DMS153 treated with DMSO at 0.1 percent for 48 hours (cell line): Measurements from ENCODE around the gene MDM1.
A peak's percentile ranks its signal among the peaks of the same experiment; 100 is the strongest.

Source experiments
- DNase-seq: peaks from one replicate; lab custom pipeline; 2025; ENCODE audit not compliant: unreplicated experiment; lab: John Stamatoyannopoulos, UW

MDM1 gene

DNA sequence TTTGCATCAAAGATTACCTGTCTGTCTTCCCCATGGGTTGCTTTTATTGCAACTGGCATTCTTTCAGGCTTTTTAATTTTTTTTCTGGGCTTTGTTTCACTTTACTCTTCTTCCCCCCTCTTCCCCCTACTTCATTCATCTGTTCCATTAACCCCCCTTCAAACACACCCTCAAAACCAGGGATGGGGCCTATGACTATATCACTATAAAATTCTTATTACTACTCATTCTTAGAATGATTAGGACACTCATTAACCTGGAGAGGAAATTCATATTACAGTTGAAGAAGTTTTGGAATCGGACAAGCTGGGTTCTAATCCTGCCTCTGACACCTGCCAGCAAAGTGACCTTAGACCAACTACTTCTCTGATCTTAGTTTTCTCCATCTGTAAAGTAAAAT is 24.8 kb upstream of the MDM1 start:
- no peak for DNase-seq

GRCh38 chr12:68356060-68356695 is 24.0 kb upstream of the MDM1 start:
- no peak for DNase-seq

DNA sequence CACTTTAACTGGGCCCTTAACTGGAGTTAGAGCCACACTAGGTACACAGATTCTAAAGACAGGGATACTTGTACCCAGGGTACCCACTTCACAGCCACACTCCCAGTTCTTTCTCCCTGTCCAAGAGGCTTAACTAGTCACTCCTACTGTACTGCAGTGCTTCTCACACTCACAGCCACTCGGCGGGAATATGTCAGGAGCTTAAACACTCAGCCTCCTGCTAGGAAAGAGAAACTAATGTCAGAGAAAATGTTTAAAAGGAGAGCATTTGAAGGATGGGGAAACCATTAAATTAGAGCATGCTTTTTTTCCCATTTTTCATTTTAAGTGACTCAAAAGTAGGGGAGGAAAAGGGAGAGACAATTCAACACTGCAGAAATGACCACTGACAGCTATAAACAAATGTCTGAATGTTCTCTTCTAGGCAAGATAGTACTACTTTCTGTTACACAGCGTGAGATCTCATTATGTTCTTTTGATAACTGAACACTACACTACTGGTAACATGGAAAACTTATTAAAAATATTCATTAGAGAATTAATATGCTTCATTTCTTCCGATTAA is 22.9 kb upstream of the MDM1 start:
- DNase-seq: no peak

DNA sequence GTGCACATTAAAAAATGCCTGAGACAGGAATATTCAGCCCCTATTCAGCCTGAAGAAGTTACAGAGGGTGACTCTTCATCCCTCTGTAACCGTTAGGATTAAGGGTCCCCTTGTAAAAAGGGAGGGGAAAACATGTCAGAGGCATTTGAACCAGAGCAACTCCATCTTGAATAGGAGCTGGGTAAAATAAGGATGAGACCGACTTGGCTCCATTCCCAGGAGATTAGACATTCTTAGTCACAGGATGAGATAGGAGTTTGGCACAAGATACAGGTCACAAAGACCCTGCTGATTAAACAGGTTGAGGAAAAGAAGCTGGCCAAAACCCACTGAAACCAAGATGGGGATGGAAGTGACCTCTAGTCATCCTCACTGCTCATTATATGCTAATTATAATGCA is 19.9 kb upstream of the MDM1 start:
- DNase-seq: no peak

- DNase-seq: no peak
Observed at GRCh38 chr12:68350753-68351152, 18.6 kb upstream of the MDM1 start.

GRCh38 chr12:68349921-68350606 is 17.9 kb upstream of the MDM1 start:
- peak; percentile 66 for DNase-seq

GRCh38 chr12:68349220-68349621 is 17.1 kb upstream of the MDM1 start:
- peak; percentile 23 for DNase-seq

DNA sequence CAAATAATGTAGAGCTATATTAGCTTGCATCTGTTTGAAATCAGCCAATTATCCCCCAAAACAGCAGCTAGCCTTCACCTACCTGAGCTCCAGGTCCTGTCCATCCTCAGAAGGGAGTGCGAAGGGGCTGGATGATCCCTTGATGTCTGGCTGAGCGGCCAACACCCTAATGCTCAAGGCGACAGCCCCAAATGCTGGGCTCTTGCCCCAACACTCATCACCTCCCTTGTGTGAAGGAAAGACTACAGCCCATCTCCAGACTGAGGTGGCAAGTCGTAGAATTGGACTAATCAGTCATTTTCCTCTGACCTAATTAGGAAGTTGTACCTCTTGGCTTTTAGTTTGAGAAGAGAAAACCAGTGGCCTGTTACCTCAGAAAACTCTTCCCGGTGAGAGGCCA is 16.3 kb upstream of the MDM1 start:
- no peak for DNase-seq

DNA sequence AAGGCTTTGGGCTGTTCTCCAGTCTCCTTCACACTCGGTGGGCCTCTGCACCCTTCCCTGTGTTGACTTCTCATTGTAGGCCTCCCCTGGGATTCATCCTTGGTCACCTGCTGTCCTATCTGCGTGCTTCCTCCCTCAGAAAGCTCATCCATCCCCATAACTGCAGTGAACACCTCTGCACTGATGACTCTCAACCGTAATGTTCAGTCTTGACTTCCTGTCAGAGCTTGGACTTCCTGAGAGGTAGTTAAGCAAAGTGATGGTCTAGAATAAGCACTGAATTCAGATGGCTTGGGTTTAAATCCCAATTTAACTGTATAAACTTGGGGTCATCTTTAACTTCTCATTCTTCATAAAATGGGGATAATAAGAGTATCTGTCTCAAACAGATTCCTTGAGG is 13.6 kb upstream of the MDM1 start:
- no peak for DNase-seq

DNA sequence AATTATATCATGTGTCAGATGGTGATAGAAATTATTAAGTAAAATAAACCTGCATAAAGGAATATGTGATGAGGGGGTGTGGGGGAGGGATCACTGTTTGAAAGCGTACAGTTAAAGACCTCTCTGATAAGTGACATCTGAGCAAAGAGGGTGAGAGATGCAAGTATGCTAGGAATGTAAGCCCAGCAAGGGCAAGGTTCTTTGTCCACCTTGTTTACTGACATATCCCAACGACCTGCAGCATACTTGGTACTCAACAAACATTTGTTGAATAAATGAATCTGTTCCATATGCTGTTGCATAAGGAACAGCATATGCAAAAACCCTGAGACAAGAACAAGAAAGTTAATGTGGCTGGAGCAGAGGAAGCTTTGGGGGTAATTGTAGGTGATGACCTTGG is 12.0 kb upstream of the MDM1 start:
- no peak for DNase-seq

DNA sequence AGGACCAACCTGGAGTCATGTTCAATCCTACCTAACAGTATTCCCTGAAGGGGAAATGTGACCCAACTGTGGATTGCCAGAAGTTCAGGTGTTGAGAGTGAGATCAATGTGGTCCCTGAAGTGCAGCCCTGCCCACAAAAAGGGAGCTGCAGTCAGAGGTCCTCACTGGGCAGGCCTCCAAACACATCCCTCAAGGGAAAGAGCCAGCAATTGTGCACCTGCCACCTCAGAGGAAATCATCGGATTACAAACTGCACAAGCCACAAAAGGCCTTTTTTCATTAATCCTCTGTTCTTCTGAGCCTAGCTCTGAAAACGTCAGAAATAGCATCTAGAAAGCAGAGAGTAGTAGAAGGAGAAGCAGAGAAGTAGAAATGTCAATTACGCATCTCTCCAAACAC is 10.8 kb upstream of the MDM1 start:
- peak; percentile 68 for DNase-seq

- DNase-seq: no peak
Observed at GRCh38 chr12:68341822-68342221, 9.7 kb upstream of the MDM1 start.

DNA sequence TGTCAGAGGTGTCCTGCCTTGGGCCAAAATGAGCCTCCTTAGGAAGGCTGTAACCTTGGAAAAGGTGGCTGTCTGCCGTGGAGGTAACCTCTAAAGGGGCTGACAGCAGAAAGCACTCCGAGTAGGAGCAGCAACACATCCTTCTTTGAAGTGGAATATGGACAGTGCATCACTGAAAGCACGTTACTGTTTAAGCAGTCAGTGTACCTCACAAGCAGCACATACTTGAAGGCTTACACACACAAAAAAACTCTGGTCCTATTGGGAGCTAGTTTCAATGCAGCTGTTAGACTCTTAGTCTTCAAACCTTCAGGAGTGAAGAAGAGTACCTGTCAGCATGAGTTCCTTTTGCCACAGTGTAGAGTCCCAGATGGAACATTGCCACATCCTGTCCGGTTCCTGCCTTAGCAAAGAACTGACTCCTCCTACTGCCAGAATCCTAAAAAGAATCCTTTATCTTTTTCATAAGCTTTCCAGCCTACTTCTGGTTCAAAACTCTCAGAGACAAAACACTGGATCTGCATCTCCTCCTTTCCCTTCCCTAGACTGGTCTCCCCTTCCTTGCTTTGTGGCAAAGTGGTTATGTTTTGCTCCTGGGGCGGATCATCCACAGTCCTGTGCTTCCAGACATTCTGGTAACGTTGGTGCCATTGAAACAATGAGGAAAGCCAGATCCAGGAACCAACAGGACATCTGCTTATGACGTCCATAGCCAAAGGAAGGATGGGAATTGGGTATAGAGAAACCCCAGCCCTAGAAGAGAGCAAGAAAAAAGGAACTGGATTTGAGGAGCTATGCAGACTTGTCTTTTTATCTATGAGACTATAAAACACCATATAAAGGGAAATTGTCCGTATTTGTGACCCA is 8.5 kb upstream of the MDM1 start:
- no peak for DNase-seq

- DNase-seq: no peak
Observed at GRCh38 chr12:68336889-68337303, 4.7 kb upstream of the MDM1 start.

GRCh38 chr12:68335462-68335861 is 3.3 kb upstream of the MDM1 start:
- DNase-seq: peak; percentile 38

GRCh38 chr12:68334132-68334531 is 2.0 kb upstream of the MDM1 start:
- DNase-seq: peak; percentile 59

DNA sequence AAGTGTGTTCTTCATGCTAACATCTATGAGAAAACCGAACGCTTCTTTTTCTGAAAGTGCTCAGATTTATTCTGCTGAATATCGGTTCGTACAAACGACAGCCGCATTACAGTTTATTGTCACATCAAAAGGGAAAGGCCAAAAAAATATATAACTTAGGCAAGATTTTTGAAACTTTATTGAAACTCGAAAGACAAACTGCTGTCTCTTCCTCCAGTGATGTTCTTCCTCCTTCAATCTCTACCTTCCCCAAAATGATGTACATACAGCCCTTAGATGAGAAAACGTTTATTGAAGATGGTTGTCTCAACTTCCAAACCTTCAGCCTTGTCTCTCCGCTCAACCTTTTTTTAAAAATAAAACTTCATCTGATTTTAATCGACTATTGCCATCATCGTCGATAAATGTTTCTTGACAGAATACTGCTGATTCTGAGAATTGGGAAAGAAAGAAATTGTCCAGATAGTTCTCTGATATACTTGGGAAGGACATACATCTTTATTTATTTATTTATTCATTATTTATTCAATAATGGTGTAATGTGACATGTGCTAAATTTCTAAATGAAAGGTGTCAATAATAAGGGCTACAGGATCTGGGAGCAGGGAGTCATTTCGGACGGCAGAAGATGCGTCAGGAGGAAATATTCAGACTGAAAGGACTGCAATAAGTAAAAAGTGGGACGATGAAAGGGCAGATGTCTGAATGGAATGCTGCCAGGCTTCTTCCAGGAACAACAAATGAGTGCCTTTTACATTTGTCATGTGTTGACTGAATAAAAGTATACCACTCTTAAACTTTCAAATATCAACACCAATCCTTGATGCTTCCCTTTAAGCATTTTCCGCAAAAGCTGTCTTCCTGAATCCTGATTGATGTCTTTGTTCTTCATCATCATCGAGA is 817 bp upstream of the MDM1 start:
- no peak for DNase-seq

- DNase-seq: no peak
Observed at GRCh38 chr12:68331500-68331868, 678 bp downstream of the MDM1 start.

DNA sequence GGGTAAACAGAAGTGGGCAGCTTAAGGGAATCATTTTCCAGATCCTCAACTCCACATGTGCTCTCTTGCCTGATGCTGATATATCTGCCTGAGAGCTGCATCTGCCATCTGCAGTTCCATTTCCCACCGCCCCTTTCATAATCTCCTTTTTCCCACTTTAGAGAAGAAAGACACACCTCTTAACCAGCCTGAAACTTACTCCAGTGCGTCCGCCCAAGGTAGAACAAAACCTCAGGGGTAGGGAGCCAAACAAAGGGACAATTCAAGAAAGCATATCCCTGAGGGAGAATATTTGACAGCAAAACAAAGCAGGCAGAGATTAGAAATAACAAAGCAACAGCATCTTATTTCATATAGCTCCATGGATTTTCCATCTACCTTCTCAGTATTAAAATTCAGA is 4.3 kb downstream of the MDM1 start:
- DNase-seq: no peak

DNA sequence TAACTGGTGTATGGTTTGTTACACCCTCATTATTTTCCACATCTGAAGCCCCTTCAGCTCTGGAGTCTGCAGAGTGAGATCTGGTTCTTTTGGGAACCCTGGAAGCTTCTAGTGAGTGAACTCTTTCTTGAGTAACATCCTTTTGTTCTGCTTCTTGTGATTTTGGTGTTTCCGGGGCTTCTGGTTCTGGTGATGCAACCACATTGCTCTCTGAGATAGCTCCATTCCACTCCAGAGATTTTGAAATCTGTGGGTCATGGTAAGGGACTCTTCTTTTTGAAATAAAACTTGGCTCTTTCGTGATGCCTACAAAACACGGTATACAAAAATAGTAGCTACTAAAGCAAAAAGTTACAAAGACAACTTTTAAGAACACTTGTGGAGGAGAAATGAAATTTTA is 5.4 kb downstream of the MDM1 start:
- DNase-seq: no peak

GRCh38 chr12:68325966-68326365 is 6.2 kb downstream of the MDM1 start:
- DNase-seq: no peak
